GM19099 (cell line): ENCODE measurements around the gene LSM14B.

ENCODE experiments used
- POLR2A ChIP-seq: IDR thresholded peaks from 3 replicates; pipeline ENCODE4 v1.6.1; 2011; ENCODE audit warnings: low read depth; ENCODE audit not compliant: insufficient read length; ENCODE audit errors: extremely low read depth

The LSM14B gene

DNA sequence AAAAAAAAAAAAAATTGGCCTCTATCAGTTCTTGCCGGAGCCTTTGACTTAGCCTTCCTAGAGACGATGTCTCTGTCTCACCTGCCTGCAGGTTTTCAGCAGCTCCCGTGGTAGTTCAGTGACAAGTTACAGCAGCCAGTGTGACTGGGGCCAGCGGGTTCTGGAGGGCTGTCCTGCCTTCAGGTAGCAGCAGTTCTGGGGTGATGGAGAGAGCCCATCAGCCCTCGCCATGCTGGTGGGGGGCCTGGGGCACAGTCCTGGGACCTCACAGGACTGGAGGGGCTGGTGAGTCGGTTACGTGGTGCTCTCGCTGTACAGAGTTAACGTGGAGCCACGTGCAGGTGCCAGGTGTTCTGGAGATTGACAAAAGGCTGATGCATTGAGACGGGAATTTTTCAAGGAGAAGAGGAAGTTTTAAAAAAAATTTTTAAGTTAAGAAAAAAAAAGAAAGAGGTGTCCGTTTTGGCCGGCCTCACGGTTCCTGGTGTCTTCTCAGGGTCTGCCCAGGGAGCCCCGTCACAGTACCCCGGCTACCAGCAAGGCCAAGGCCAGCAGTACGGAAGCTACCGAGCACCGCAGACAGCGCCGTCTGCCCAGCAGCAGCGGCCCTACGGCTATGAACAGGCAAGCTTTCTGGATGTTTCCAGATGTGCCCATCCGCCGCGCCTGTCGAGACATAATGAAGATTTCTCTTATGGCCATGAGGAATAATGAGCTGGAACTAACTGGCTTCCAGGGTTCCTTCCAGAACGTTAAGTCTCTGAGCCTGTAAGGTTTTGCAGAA, 51.9 kb downstream of the LSM14B start:
- TF ChIP-seq POLR2A: no peak

DNA sequence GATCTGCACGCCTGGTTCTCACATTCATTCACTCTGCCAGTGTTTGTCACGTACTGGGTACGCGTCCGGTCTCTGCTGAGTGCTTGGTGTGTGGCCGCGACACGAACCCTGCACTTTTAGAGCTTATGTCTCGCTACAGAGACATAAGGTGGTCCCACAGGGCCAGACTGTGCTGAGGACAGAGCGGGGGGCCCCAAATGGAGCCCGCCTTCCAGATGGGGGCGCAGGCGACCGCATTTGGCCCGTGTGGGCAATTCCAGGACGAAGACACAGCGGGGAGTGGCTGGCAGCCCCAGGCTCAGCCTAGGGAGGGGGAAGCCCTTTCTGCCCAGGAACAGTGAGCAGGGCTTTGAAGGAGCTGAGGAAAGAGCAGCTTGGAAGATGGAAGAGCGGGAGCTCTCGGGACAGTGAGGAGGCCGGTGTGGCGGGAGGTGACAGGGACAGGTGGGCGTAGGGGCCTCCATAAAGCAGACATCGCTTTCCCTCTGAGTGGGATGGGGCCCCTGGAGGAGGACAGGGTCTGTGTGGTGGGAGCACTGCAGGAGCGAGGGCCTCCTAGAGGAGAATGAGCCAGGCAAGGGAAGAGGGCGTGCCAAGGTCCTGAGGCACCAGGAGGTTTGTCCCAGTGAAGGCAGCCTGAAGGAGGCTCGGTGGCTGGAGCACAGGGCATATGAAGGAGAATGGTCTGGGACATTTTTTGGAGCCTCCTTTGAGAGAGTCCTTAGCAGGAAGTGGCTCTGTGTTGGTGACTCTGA, 52.8 kb downstream of the LSM14B start:
- TF ChIP-seq POLR2A: no peak

DNA sequence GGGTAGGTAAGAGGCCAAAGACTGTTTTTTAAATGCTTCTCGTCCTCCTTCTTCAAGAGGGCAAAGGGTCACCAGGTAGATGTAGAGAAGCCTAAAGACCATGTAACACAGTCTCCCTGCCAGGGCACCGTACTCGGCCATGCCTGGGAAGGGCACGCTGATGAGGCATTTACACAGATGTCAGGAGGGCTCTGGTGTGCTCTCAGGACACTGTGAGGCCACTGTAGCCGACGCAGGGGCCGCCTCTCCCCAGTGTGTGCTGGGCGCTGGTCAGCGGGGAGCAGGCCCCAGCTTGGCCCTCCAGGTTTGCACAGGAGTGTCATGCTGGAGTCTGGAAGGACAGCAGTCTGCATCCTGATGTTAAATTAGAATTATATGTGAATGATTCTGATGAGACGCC, 53.4 kb downstream of the LSM14B start:
- no peak for TF ChIP-seq POLR2A

DNA sequence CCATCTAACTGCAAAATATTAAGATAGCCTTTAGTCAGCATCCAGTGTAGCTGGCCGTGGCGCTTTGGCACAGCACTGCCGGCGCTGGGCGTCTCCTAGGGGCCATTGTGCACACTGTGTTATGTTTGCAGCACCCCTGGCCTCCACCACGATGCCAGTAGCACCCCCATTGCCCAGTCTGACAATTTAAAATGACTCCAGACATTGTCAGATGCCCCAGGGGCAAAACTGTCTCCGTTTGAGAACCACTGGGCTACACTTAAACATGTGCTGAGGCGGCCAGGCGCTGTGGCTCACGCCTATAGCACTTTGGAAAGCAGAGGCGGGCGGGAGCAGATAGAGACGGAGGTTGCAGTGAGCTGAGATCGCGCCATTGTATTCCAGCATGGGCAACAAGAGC, 54.6 kb downstream of the LSM14B start:
- TF ChIP-seq POLR2A: no peak

DNA sequence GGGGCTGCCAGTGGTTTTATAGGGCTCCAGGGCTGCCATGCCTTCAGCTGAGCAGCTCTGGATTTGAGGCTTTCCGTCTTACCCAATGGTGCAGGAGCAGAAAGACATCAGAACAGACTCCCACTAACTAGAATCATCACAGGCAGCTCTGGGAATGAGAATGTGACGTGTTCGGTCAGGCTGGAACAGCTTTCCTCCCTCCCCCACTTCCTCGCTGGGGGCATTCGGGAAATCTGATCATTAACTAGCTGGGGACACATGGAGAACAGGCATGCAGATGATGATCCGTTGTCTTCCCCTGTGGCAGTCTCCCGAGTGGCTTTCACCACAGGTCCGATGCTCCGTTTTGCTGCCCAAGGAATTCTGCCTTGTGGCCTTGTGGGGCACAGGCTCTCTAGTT, 55.0 kb downstream of the LSM14B start:
- TF ChIP-seq POLR2A: no peak

DNA sequence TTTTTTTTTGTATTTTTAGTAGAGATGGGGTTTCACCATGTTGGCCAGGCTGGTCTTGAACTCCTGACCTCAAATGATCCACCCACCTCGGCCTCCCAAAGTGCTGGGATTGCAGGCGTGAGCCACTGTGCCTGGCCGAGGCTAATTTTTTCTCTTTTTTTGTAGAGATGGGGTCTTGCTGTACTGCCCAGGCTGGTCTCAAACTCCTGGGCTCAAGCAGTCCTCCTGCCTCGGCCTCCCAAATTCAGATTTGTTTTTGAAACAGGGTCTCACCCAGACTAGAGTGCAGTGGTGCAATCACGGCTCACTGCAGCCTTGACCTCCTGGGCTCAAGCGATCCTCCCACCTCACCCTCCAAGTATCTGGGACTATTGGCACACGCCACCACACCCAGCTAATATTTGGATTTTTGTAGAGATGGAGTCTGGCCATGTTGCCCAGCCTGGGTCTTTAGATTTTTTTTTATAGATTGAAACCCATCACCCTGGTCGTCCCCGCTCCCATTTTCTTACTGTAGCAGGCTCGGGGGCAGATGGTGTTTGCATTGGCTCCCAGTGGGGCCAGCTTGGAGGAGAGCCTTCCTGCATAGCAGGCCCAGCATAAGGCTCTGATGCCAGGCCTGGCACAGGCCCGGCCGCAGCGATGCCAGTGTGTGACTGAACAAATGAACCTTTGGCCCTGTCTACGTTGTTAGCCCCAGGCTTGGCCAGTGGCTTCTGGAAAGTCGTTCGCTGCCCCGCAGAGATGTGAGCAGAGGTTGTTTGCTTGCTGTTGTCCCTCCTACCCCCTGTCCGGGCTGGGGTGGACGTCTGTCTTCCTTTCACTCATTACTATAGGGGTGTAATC, 56.3 kb downstream of the LSM14B start:
- no peak for TF ChIP-seq POLR2A

DNA sequence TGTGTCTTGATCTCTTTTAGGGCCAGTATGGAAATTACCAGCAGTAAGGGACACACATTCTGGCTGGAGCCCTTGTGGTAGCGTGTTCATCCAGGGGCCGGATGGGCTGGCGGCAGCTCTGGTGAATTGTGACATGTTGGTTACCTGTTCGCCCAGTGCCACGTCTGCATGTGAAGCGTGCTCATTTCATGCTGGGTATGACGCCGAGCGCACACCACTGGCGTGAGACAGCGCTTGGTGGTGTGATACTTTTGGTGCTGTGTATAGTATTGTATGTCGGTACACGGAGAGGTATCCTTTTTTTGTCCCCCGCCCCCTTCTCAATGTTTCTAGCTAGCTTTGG, 56.9 kb downstream of the LSM14B start:
- TF ChIP-seq POLR2A: no peak

DNA sequence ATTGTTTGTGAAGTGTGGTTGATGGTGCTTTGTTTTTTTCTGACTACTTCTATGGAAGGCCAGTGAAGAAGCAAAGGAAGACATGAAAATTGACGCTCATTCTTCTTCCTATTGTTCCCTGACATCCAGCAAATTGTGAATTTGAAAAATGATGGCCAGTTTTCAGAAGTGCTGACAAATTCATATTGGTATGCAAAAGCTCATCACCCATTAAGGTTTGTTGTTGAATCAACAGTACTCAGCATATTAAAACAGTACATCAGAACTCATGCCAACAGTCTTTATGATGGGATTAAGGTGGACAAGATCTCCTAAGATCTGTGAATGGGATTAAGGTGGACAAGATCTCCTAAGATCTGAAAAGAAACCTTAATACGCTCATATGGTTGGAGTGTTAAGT, 59.5 kb downstream of the LSM14B start:
- no peak for TF ChIP-seq POLR2A

DNA sequence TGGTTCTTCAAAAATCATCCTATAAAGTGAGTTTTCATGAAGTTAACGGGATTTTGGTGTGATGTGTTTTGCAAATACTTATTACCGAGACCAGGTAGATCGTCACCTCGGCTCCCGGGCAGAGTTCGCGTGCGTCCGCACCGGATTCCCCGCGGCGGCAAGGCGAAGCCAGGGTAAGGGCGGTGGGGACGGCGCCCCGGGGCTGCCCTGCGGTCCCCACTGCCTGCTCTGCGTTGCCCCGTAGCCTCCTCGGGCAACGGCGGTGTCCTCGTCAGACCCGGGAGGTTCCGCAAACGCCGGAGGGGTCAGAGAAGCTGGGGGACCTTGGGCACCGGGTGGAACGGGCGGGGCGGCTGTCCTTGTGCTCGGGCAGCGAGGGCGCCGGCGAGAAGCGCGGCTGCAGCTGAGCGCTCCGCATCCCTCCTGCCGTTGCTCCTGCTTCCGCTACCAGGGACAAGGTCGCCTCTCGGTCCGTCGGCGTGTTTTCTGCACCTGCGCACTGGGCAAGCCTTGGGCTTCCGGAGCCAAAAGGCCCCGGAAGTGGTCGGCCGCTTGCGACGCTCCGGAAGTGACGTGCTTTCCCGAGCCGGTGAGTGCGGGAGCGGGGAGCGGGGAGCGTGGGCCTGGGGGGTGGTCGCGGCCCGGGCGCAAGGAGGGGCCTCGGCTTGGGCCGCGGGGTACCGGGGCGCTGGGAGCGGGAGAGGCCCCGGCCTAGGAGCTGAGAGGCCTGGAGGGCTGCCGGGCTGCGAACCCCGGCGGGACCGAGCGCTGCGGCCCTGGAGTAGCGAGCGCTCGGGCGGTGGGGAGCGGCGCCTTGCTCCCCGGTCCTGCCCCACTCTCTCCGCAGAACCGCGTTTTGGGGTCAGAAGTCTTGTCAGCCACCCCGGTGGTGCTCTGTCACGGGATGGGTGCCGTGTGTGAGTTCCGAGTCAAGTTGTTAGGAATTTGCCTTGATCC, 60.5 kb downstream of the LSM14B start, which contains the start of gene MTG2:
Gene MTG2 (plus strand): TSS at position 560 of the 957 bp plus-strand sequence. CDS start 10,393 bp downstream, outside the sequence.
- TF ChIP-seq POLR2A: peak; percentile 99

DNA sequence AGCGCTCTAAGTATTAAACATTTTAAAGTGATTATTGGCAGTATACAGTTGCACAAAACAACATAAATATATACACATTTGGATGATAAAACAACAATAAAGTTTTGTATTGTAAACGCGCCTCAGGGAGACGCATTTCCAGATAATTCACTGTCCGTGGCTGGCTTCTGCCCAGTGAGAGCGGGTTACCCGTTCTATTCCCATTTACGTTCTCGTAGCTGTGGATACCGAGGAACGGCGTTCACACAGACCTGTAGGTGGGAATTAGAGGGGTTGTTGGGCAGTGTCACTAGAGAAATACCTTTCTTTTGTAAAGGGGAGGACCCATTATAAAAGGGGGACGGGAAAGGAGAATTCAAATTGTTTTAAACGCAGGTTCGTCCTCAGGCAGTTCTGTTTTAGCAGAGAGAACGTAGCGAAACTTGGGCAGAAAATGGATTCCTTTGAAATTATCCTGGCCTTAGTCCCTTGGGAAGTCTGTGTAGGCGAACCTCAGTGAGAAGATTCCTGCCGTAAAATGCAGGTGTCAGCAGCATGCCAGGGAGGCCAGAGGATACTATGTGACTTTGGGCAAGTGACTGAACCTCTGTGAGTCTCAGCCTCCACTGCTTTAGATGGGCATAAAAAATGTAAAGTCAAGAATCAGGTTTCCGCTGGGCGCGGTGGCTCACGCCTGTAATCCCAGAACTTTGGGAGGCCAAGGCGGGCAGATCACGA, 61.3 kb downstream of the LSM14B start:
- no peak for TF ChIP-seq POLR2A
